NK-92 (cell line): Measurements from ENCODE around the gene ANAPC7.
"Not testable (repeated sequence)": the region's sequence is repeated elsewhere in the genome, so short reads cannot be mapped to it uniquely, and the experiment has no call there.

ENCODE experiments used
- DNase-seq: peaks from one replicate; lab custom pipeline; 2025; ENCODE audit not compliant: unreplicated experiment; lab: John Stamatoyannopoulos, UW

Gene ANAPC7

GRCh38 chr12:110403146-110403975, at the start of gene ANAPC7:
Gene ANAPC7 (minus strand): TSS chr12:110403708. CDS start chr12:110403627, 81 bp downstream.
- DNase-seq: peak; percentile 41

GRCh38 chr12:110451263-110451662, 47.8 kb upstream of the ANAPC7 start:
- no peak for DNase-seq

GRCh38 chr12:110449799-110450497, 46.4 kb upstream of the ANAPC7 start, which contains the start of gene ARPC3:
Gene ARPC3 (minus strand): TSS chr12:110450337. CDS start chr12:110450260, 77 bp downstream.
- peak; percentile 53 for DNase-seq

- no peak for DNase-seq
Observed at GRCh38 chr12:110444455-110444854, 40.9 kb upstream of the ANAPC7 start.

- DNase-seq: no peak
Observed at GRCh38 chr12:110436231-110436630, 32.7 kb upstream of the ANAPC7 start.

- DNase-seq: no peak
Observed at GRCh38 chr12:110431957-110432587, 28.6 kb upstream of the ANAPC7 start.

- not testable (repeated sequence) for DNase-seq
Observed at GRCh38 chr12:110429676-110430075, 26.2 kb upstream of the ANAPC7 start.

GRCh38 chr12:110426406-110426805, 22.9 kb upstream of the ANAPC7 start:
- no peak for DNase-seq

GRCh38 chr12:110424237-110424636, 20.7 kb upstream of the ANAPC7 start:
- DNase-seq: no peak

- no peak for DNase-seq
Observed at GRCh38 chr12:110421701-110422100, 18.2 kb upstream of the ANAPC7 start.

GRCh38 chr12:110421159-110421661, 17.7 kb upstream of the ANAPC7 start:
- DNase-seq: no peak

GRCh38 chr12:110420644-110421043, 17.1 kb upstream of the ANAPC7 start:
- not testable (repeated sequence) for DNase-seq

GRCh38 chr12:110417113-110417512, 13.6 kb upstream of the ANAPC7 start:
- not testable (repeated sequence) for DNase-seq

GRCh38 chr12:110410086-110410485, 6.6 kb upstream of the ANAPC7 start:
- DNase-seq: not testable (repeated sequence)

GRCh38 chr12:110405126-110405662, 1.7 kb upstream of the ANAPC7 start:
- not testable (repeated sequence) for DNase-seq

- DNase-seq: peak; percentile 6
Observed at GRCh38 chr12:110403976-110404682, 621 bp upstream of the ANAPC7 start.

- DNase-seq: no peak
Observed at GRCh38 chr12:110382683-110383082, 20.8 kb downstream of the ANAPC7 start.

- DNase-seq: no peak
Observed at GRCh38 chr12:110379631-110380030, 23.9 kb downstream of the ANAPC7 start.

- DNase-seq: no peak
Observed at GRCh38 chr12:110379197-110379596, 24.3 kb downstream of the ANAPC7 start.

GRCh38 chr12:110378131-110378790, 25.2 kb downstream of the ANAPC7 start:
- DNase-seq: not testable (repeated sequence)
